ENCODE data around the gene SPATA31C1. TPM values are rescaled to one million over a fixed set of nuclear protein-coding genes. Genes with fewer than 3 reads are reported as not detected.

Gene SPATA31C1
- polyA plus RNA-seq, 1 experiment, result not detected

DNA sequence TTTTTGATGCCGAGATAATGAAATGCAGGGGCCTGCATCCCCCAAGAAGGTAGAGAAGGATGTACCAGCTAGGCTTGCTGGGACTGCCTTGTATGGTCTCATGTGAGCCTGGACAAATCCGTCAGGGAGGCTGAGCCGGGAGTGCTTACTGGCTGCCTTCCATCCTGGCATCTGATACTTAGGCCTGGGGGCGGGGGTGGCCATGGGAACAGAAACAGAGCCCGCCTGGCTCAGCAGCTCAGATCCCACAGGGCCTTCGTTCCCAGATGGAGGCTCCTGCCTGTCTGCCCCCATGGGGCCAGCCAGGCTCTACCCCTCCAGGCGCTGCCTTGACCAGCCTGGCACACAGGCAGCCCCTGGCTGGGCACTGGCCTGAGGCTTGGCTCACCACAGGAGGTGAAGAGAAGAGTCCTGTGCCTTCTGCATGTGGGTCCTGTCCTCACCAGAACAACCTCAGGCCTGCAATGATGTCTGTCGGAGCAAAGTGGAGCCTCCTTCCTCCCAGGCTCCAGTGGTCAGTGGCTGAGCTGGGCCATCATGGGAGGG is 45.6 kb upstream of the SPATA31C1 start:
- no peak overlapping the region for H3K4me3 ChIP-seq (ENCODE audit: low read depth, low read length)
- no peaks in the 10 kb centered on the region for H3K36me3 ChIP-seq (ENCODE audit: control insufficient read depth, insufficient read depth, low read length)
- H3K27me3 ChIP-seq (ENCODE audit: control insufficient read depth, insufficient read depth, low read length), result no peaks in the 10 kb centered on the region
- DNase-seq (ENCODE audit: low read depth), result no peak
- POLR2A ChIA-PET, result interaction anchor here (0.6 kb wide), 1 partner anchor 10 kb away, joined by 3 read pairs; no protein-coding TSS in a partner anchor
- CTCF ChIA-PET, result no interaction called here
- TF ChIP-seq, protein P1, sequence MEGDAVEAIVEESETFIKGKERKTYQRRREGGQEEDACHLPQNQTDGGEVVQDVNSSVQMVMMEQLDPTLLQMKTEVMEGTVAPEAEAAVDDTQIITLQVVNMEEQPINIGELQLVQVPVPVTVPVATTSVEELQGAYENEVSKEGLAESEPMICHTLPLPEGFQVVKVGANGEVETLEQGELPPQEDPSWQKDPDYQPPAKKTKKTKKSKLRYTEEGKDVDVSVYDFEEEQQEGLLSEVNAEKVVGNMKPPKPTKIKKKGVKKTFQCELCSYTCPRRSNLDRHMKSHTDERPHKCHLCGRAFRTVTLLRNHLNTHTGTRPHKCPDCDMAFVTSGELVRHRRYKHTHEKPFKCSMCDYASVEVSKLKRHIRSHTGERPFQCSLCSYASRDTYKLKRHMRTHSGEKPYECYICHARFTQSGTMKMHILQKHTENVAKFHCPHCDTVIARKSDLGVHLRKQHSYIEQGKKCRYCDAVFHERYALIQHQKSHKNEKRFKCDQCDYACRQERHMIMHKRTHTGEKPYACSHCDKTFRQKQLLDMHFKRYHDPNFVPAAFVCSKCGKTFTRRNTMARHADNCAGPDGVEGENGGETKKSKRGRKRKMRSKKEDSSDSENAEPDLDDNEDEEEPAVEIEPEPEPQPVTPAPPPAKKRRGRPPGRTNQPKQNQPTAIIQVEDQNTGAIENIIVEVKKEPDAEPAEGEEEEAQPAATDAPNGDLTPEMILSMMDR (IDR thresholded peaks at IDR 0.05; ENCODE audit: insufficient read depth, low read depth, low read length), result no peak

DNA sequence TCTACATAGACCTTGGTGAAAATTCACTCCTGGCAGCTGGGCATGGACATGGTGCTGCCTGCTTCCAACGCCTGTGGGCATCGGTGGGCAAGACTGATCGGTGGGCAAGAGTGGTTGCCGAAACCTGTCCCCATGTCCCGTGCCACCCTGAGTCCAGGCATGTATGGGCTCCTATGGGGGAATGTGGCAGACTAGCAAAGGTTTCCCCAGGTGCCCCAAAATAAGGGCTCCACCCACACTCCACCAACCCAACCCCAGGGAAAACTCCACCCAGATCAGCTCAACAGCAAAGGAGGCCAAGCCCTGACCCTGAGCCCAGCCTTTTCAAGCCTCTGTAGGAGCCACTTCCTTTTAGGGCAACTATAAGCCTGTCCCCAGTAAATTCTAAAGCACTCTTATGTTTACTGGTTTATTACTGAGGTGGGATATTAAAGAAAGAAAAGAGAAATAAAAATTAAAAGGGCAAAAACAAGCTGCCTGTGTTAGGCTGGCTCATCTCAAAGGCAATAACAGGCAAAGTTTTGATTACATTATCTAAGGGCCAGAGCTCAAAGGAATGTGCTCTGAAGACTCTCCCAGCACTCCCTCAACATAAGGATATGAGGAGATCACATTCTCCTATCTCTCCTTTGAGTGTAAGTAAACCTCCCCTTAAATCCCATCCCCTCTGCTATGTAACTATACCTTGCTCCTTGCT is 44.0 kb upstream of the SPATA31C1 start:
- CTCF ChIA-PET, result interaction anchor here (0.9 to 1.9 kb wide), 3 partner anchors 10 to 1459 kb away, joined by 3 to 5 read pairs (median 3); no protein-coding TSS in a partner anchor
- no peaks in the 10 kb centered on the region for H3K36me3 ChIP-seq (ENCODE audit: control insufficient read depth, insufficient read depth, low read length)
- H3K4me3 ChIP-seq (ENCODE audit: low read depth, low read length), result no peak overlapping the region
- POLR2A ChIA-PET, result no interaction called here
- TF ChIP-seq, protein P1 (IDR thresholded peaks at IDR 0.05; ENCODE audit: insufficient read depth, low read depth, low read length), result no peak
- H3K27me3 ChIP-seq (ENCODE audit: control insufficient read depth, insufficient read depth, low read length), result no peaks in the 10 kb centered on the region
- no peak for DNase-seq (ENCODE audit: low read depth)

DNA sequence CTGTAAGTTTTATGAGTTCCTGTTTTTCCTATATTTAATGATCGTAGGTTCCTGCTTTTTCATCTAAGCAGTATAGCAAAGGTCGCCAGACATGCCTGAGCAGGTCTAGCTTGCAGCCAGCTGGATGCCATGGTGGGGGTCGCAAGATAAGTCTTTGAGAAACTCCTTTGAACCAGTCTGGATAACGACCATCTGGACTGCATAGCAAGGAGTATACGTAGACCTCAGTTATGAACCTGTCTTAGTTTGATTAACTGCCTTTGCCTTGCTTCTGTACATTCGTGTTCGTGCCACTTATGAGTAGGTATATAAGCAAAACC is 43.5 kb upstream of the SPATA31C1 start:
- ChIA-PET POLR2A (no interaction called here), CTCF (interaction anchor here (0.9 to 1.9 kb wide), 3 partner anchors 11 to 1460 kb away, joined by 3 to 5 read pairs (median 3); no protein-coding TSS in a partner anchor)
- H3K36me3 ChIP-seq (ENCODE audit: control insufficient read depth, insufficient read depth, low read length), result no peaks in the 10 kb centered on the region
- TF ChIP-seq, protein P1 (IDR thresholded peaks at IDR 0.05; ENCODE audit: insufficient read depth, low read depth, low read length), result no peak
- no peak for DNase-seq (ENCODE audit: low read depth)
- H3K27me3 ChIP-seq (ENCODE audit: control insufficient read depth, insufficient read depth, low read length), result no peaks in the 10 kb centered on the region
- H3K4me3 ChIP-seq (ENCODE audit: low read depth, low read length), result no peak overlapping the region

- Histone ChIP-seq H3K27me3 (ENCODE audit: control insufficient read depth, insufficient read depth, low read length) (no peaks in the 10 kb centered on the region), H3K4me3 (ENCODE audit: low read depth, low read length) (no peak overlapping the region), H3K36me3 (ENCODE audit: control insufficient read depth, insufficient read depth, low read length) (no peaks in the 10 kb centered on the region)
- POLR2A ChIA-PET, result no interaction called here
- CTCF ChIA-PET, result no interaction called here
- TF ChIP-seq, protein P1 (IDR thresholded peaks at IDR 0.05; ENCODE audit: insufficient read depth, low read depth, low read length), result no peak
- no peak for DNase-seq (ENCODE audit: low read depth)
These were observed 42.7 kb upstream of the SPATA31C1 start for GRCh38 chr9:87875060-87875459.

DNA sequence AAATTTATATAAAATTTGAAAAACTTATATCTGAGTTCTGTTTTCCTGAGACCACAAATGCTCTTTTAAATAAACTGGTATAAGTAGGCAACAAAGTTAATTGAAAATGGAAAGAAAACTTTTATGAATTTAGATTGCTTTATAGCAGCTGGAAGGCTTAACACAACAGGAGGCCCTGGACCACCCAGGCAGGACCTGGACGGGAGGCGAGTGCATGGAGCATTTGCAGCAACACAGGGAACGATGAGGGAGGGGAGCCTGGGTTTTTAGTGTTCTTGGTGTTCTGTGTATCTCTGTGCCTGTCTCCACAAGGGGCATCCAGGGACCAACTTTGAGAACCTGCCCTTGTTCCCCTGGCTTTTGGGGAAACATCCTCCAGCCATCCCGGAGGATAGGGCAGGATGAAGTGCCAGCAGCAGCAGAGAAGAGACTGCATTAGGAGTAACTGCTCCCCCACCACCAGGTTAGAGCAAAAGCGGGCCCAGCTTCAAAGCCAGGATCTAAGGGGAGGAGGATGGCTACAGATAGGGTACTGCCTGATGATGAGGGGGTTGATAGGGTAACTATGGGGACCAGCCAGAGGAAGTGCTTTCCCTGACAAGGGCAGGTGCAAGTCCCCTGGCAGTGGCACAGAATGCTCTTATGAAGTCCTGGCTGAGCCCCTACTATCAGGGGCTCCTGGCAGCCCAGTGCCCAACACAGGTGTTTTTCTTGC is 41.8 kb upstream of the SPATA31C1 start:
- Histone ChIP-seq H3K36me3 (ENCODE audit: control insufficient read depth, insufficient read depth, low read length) (no peaks in the 10 kb centered on the region), H3K27me3 (ENCODE audit: control insufficient read depth, insufficient read depth, low read length) (no peaks in the 10 kb centered on the region), H3K4me3 (ENCODE audit: low read depth, low read length) (no peak overlapping the region)
- TF ChIP-seq, protein P1 (IDR thresholded peaks at IDR 0.05; ENCODE audit: insufficient read depth, low read depth, low read length), result no peak
- DNase-seq (ENCODE audit: low read depth), result no peak
- ChIA-PET POLR2A (no interaction called here), CTCF (interaction anchor here (1.3 kb wide), 1 partner anchor 191 kb away, joined by 3 read pairs; no protein-coding TSS in a partner anchor)

All from BJ (cell line).